HG02642 (cell line): Measurements from ENCODE around the gene HCAR3.
"Not testable (repeated sequence)": the region's sequence is repeated elsewhere in the genome, so short reads cannot be mapped to it uniquely, and the experiment has no call there.

Experiments
- ATAC-seq: cut with Tn5 transposase; IDR thresholded peaks from one replicate; pipeline ENCODE4 v1.9.1; 2021; ENCODE audit warnings: mild to moderate bottlenecking; ENCODE audit not compliant: unreplicated experiment, poor library complexity

Gene HCAR3

GRCh38 chr12:122676781-122677180 is 39.8 kb downstream of the HCAR3 start:
- ATAC-seq = not testable (repeated sequence)

- not testable (repeated sequence) for ATAC-seq
Observed at GRCh38 chr12:122676015-122676414, 40.6 kb downstream of the HCAR3 start.

DNA sequence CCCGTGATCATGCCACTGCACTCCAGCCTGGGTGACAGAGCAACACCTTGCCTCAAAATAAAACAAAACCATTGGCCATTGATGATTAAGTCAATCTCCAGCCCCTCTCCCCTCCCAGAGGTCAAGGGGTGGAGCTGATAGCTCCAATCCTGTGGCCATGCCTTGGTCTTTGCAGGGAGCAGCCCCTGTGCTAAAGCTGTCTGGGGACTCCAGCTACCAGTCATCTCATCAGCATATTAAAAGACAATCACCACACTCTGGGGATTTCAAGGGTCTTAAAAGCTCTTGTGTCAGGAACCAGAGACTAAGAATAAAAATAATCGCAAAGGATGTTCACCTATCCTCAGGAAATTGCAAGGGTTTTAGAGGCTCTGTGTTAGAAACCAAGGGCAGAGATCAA is 44.1 kb downstream of the HCAR3 start:
- ATAC-seq = no peak

DNA sequence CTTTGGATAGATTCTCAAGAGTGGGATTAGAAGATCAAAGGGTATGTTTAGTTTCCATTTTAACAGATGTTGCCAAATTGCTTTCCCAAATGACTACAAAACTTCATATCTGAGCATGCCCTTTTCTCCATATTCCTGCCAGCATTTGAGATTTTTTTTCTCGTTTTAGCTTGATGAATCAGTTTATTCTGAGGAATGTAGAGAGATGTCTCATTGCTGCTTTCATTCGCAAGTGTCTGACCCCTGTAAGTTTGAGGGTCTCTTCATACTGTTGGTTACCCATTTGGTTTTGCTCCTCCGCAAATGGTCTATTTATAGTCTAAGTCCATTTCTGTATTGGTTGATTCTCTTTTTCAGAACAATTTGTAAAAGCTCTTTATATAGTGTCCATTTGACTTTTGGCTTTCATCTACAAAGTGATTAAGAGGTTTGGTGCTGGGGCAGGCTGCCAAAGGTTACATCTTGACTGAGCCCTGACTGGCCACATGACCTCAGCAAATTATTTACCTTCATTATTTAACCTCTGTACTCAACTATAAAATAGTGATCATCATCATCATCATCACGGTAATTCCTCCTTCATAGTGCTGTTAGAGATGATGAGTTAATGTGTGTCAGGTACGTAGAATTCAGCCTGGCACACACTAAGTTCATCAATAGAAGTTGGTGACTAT is 47.1 kb downstream of the HCAR3 start:
- no peak for ATAC-seq

DNA sequence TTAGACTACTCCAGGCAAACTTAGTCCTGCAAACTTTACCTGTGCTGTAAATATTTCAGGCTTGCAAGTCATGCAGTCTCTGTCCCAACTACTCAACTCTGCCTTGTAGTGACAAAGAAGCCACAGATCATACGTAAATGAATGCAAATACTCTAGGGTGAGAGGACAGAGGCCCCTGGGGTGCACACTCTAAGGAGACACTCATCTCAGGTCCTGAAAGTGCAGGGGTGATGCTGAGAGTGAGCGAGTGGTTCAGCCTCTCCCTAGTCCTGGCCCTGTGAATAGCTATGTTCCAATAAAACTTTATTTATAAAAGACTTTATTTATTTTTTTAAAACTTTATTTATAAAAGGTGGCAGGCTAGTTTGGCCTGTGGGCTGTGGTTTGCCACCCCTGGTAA is 48.3 kb downstream of the HCAR3 start:
- no peak for ATAC-seq

DNA sequence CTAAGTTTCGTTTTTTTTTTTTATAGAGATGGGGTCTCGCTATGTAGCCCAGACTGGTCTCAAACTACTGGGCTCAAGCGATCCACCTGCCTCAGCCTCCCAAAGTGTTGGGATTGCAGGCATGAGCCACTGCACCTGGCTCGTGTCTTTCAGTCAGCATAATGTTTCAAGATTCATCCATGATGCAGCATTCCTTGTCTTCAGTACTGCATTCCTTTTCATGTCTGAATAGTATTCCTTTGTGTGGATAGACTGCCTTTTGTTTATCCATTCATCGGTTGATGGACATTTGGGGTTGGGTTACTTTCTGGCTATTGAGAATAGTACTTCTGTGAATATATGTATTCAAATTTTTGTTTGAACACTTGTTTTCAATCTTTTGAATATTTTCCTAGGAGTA is 50.9 kb downstream of the HCAR3 start:
- ATAC-seq = no peak

DNA sequence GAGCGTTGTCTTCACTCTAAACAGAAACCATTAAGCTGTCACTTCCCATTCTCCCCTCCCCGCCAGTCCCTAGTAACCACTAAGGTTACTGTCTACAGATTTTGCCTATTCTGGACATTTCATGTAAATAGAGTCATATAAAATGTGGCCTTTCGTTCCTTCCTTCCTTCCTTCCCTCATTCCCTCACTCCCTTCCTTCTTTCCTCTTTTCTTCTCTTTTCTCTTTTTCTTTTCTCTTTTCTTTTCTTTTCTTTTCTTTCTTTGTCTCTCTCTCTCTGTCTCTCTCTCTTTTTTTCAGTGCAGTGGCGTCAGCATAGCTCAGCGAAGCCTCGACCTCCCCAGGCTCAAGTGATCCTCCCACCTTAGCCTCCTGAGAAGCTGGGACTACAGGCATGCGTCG is 51.3 kb downstream of the HCAR3 start:
- ATAC-seq = no peak
